DND-41 (cell line): Measurements from ENCODE around the gene SEPTIN5.
"Not testable (repeated sequence)": the region's sequence is repeated elsewhere in the genome, so short reads cannot be mapped to it uniquely, and the experiment has no call there.

Source experiments
- ATAC-seq: fragments of 200-7000 bp; cut with Tn5 transposase; 3 replicates; pipeline ENCODE4 v1.9.1; 2021; ENCODE audit warnings: low read depth; ENCODE audit not compliant: insufficient read depth
- DNase-seq: peaks from one replicate; pipeline ENCODE4 v3.0.0-alpha.2; 2020
- H2AFZ ChIP-seq: 2 replicates; pipeline ENCODE4 v1.6.0; 2012; ENCODE audit warnings: low read depth, low read length
- H3K27ac ChIP-seq: 2 replicates; pipeline ENCODE4 v1.5.1; 2012; ENCODE audit warnings: low read length, inconsistent platforms
- H3K27me3 ChIP-seq: fragments of 200-600 bp; sonication (generic); 2 replicates; pipeline ENCODE4 v1.6.0; 2012; ENCODE audit warnings: low read length, mild to moderate bottlenecking, inconsistent platforms; ENCODE audit not compliant: insufficient read depth, poor library complexity
- H3K36me3 ChIP-seq: 2 replicates; pipeline ENCODE4 v1.5.1; 2012; ENCODE audit warnings: low read length, inconsistent platforms; ENCODE audit not compliant: insufficient read depth
- H3K4me1 ChIP-seq: 2 replicates; pipeline ENCODE4 v1.5.1; 2012; ENCODE audit warnings: mild to moderate bottlenecking, low read length; ENCODE audit not compliant: insufficient read depth
- H3K4me2 ChIP-seq: 2 replicates; pipeline ENCODE4 v1.6.0; 2012; ENCODE audit warnings: mild to moderate bottlenecking, moderate library complexity, low read length, inconsistent platforms; ENCODE audit not compliant: insufficient read depth
- H3K4me3 ChIP-seq, 2 experiments: fragments of 200-600 bp in 1 of 2; shearing (Covaris generic) in 1 of 2; 2 replicates each; pipeline ENCODE4 v1.5.1; 2012 to 2016; ENCODE audit warnings: inconsistent platforms in 2 of 2, low read length in 2 of 2, mild to moderate bottlenecking in 2 of 2, low read depth in 1 of 2, moderate library complexity in 1 of 2
- H3K79me2 ChIP-seq: 2 replicates; pipeline ENCODE4 v1.6.0; 2012; ENCODE audit warnings: low read length, inconsistent platforms; ENCODE audit not compliant: insufficient read depth
- H3K9ac ChIP-seq: 2 replicates; pipeline ENCODE4 v1.6.0; 2012; ENCODE audit warnings: low read depth, mild to moderate bottlenecking, inconsistent platforms, low read length, moderate library complexity
- H3K9me3 ChIP-seq: 2 replicates; pipeline ENCODE4 v1.5.1; 2012; ENCODE audit warnings: low read length, moderate library complexity, mild to moderate bottlenecking, inconsistent platforms; ENCODE audit not compliant: insufficient read depth, severe bottlenecking
- H4K20me1 ChIP-seq: 2 replicates; pipeline ENCODE4 v1.6.0; 2012; ENCODE audit warnings: low read length; ENCODE audit not compliant: insufficient read depth
- EZH2 ChIP-seq: IDR thresholded peaks from 3 replicates; pipeline ENCODE4 v1.6.1; 2012; ENCODE audit warnings: borderline replicate concordance, low read depth, mild to moderate bottlenecking, moderate library complexity, low read length, inconsistent platforms; ENCODE audit not compliant: severe bottlenecking
- TF ChIP-seq, protein P1 (sequence below): IDR thresholded peaks from 2 replicates; pipeline ENCODE4 v1.5.1; 2012; ENCODE audit warnings: borderline replicate concordance, low read length, moderate library complexity, mild to moderate bottlenecking; ENCODE audit not compliant: poor library complexity, severe bottlenecking; ENCODE audit errors: extremely low read depth

SEPTIN5 gene

DNA sequence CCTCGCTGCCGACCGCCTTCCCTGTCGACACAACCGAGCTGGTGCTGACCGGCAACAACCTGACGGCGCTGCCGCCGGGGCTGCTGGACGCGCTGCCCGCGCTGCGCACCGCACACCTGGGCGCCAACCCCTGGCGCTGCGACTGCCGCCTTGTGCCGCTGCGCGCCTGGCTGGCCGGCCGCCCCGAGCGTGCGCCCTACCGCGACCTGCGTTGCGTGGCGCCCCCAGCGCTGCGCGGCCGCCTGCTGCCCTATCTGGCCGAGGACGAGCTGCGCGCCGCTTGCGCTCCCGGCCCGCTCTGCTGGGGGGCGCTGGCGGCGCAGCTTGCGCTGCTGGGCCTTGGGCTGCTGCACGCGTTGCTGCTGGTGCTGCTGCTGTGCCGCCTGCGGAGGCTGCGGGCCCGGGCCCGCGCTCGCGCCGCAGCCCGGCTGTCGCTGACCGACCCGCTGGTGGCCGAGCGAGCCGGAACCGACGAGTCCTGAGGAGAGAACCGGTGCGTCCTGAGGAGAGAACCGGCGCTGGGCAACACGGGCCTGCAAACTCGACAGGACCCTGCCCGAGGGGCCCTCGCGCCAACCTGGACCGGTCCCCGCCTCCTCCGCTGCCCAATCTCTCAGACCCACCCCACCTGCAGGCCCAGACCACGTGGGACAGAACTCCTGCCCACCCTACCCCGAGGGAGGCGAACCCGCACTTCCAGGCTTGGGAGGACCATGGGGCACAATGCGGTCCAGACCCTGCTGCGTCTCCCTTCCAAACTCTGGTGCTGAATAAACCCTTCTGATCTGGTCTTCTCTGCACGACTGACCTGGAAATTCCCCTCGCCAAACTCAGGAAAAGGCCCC is 9.9 kb downstream of the SEPTIN5 start:
- Histone ChIP-seq H3K4me2 (no peak overlapping the region), H3K4me1 (peaks cover under 1% of the 10 kb centered on the region), H3K27me3 (no peaks in the 10 kb centered on the region), H3K36me3 (no peaks in the 10 kb centered on the region), H3K4me3 (no peak overlapping the region), H3K9ac (no peak overlapping the region), H2AFZ (no peak overlapping the region), H3K27ac (no peak overlapping the region), H3K9me3 (no peaks in the 10 kb centered on the region), H4K20me1 (no peaks in the 10 kb centered on the region), H3K79me2 (no peaks in the 10 kb centered on the region)
- ATAC-seq (no peak), DNase-seq (no peak)
- TF ChIP-seq, protein P1, sequence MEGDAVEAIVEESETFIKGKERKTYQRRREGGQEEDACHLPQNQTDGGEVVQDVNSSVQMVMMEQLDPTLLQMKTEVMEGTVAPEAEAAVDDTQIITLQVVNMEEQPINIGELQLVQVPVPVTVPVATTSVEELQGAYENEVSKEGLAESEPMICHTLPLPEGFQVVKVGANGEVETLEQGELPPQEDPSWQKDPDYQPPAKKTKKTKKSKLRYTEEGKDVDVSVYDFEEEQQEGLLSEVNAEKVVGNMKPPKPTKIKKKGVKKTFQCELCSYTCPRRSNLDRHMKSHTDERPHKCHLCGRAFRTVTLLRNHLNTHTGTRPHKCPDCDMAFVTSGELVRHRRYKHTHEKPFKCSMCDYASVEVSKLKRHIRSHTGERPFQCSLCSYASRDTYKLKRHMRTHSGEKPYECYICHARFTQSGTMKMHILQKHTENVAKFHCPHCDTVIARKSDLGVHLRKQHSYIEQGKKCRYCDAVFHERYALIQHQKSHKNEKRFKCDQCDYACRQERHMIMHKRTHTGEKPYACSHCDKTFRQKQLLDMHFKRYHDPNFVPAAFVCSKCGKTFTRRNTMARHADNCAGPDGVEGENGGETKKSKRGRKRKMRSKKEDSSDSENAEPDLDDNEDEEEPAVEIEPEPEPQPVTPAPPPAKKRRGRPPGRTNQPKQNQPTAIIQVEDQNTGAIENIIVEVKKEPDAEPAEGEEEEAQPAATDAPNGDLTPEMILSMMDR: no peak
- no peak for TF ChIP-seq EZH2

DNA sequence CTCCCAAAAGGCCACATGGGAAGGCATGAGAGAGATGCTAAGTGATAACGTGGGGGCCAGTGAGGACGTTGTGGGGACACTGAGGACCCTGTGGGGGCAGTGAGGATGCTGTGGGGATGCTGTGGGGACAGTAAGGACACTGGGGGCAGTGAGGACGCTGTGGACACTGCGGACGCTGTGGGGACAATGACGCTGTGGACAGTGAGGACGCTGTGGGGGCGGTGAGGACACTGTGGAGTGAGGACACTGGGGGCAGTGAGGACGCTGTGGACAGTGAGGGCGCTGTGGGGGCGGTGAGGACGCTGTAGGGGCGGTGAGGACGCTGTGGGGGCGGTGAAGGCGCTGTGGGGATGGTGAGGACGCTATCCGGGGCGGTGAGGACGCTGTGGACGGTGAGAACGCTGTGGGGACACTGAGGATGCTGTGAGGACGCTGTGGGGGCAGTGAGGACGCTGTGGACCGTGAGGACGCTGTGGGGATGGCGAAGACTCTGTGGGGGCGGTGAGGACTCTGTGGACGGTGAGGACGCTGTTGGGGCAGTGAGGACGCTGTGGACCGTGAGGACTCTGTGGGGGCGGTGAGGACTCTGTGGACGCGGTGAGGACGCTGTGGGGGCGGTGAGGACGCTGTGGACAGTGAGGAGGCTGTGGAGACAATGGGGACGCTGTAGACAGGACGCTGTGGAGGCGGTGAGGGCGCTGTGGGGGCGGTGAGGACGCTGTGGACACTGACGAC is 10.8 kb downstream of the SEPTIN5 start:
- DNase-seq: no peak
- no peak for TF ChIP-seq EZH2
- TF ChIP-seq, protein P1: no peak

DNA sequence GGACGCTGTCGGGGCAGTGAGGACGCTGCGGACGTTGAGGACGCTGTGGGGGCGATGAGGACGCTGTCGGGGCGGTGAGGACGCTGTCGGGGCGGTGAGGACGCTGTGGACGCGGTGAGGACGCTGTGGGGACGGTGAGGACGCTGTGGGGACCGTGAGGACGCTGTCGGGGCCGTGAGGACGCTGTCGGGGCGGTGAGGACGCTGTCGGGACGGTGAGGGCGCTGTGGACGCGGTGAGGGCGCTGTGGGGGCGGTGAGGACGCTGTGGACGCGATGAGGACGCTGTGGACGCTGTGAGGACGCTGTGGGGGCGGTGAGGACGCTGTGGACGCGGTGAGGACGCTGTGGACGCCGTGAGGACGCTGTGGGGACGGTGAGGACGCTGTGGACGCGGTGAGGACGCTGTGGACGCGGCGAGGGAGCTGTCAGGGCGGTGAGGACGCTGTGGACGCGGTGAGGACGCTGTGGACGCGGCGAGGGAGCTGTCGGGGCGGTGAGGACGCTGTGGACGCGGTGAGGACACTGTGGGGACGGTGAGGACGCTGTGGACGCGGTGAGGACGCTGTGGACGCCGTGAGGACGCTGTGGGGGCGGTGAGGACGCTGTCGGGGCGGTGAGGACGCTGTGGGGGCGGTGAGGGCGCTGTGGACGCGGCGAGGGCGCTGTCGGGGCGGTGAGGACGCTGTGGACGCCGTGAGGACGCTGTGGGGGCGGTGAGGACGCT is 11.9 kb downstream of the SEPTIN5 start:
- DNase-seq, H3K4me2 ChIP-seq, H3K27me3 ChIP-seq, H3K9me3 ChIP-seq, H3K27ac ChIP-seq, H3K79me2 ChIP-seq, H2AFZ ChIP-seq, H3K36me3 ChIP-seq, H3K9ac ChIP-seq, H3K4me3 ChIP-seq, ATAC-seq, H4K20me1 ChIP-seq: not testable (repeated sequence)
- peaks cover 12% of the 10 kb centered on the region for H3K4me1 ChIP-seq

More for the DNA sequence above, 10.8 kb downstream of the SEPTIN5 start:
- no peaks in the 10 kb centered on the region for H3K36me3 ChIP-seq
- H4K20me1 ChIP-seq: no peaks in the 10 kb centered on the region
- no peaks in the 10 kb centered on the region for H3K79me2 ChIP-seq
- H2AFZ ChIP-seq: no peak overlapping the region
- no peaks in the 10 kb centered on the region for H3K9me3 ChIP-seq
- H3K4me3 ChIP-seq: no peak overlapping the region
- no peak overlapping the region for H3K9ac ChIP-seq
- ATAC-seq: no peak
- no peaks in the 10 kb centered on the region for H3K27me3 ChIP-seq
- no peak overlapping the region for H3K4me2 ChIP-seq
- peaks cover under 1% of the 10 kb centered on the region; the same call in 1 of the 2 replicates for H3K4me1 ChIP-seq
- H3K27ac ChIP-seq: no peak overlapping the region
